SU-DHL-6 (cell line): Measurements from ENCODE around the gene RASGRF1.

Experiments used
- EZH2phosphoT487 ChIP-seq: fragments of 200-600 bp; sonication (generic), shearing (Covaris generic); conservative IDR thresholded peaks from 2 replicates; pipeline ENCODE4 v1.6.1; 2018; ENCODE audit warnings: mild to moderate bottlenecking, antibody characterized with exemption, low read length, moderate library complexity, mixed read lengths
- TF ChIP-seq, protein P1 (sequence below): fragments of 200-600 bp; sonication (generic); IDR thresholded peaks from one replicate; pipeline ENCODE4 v1.5.1; 2017; ENCODE audit warnings: antibody characterized with exemption, mild to moderate bottlenecking, low read length, moderate library complexity; ENCODE audit not compliant: insufficient read depth, poor library complexity, severe bottlenecking

- TF ChIP-seq, protein P1, sequence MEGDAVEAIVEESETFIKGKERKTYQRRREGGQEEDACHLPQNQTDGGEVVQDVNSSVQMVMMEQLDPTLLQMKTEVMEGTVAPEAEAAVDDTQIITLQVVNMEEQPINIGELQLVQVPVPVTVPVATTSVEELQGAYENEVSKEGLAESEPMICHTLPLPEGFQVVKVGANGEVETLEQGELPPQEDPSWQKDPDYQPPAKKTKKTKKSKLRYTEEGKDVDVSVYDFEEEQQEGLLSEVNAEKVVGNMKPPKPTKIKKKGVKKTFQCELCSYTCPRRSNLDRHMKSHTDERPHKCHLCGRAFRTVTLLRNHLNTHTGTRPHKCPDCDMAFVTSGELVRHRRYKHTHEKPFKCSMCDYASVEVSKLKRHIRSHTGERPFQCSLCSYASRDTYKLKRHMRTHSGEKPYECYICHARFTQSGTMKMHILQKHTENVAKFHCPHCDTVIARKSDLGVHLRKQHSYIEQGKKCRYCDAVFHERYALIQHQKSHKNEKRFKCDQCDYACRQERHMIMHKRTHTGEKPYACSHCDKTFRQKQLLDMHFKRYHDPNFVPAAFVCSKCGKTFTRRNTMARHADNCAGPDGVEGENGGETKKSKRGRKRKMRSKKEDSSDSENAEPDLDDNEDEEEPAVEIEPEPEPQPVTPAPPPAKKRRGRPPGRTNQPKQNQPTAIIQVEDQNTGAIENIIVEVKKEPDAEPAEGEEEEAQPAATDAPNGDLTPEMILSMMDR: no peak
- no peak for TF ChIP-seq EZH2phosphoT487
Measured at GRCh38 chr15:78978601-78979179, 111.9 kb downstream of the RASGRF1 start.
